Activated T-cell treated with anti-CD3 and anti-CD28 coated beads, Interleukin-2, amount 50 U/mL, for 24 hours (primary cell): ENCODE results near the gene FARSB.

ENCODE experiments used
- DNase-seq: peaks from one replicate; pipeline ENCODE4 v3.0.0-alpha.2; 2020
- H3K27ac Mint-ChIP-seq: 2 replicates; pipeline ENCODE4 v1.8.0; 2020; ENCODE audit warnings: mild to moderate bottlenecking, mixed read lengths
- H3K27me3 Mint-ChIP-seq: 2 replicates; pipeline ENCODE4 v1.8.0; 2020; ENCODE audit warnings: mixed read lengths
- H3K36me3 Mint-ChIP-seq: 2 replicates; pipeline ENCODE4 v1.8.0; 2020; ENCODE audit warnings: low read depth, mixed read lengths
- H3K4me1 Mint-ChIP-seq: 2 replicates; pipeline ENCODE4 v1.8.0; 2020; ENCODE audit warnings: low read depth, mixed read lengths
- H3K4me3 Mint-ChIP-seq: 2 replicates; pipeline ENCODE4 v1.8.0; 2020; ENCODE audit warnings: mild to moderate bottlenecking, moderate library complexity, mixed read lengths
- H3K9me3 Mint-ChIP-seq: 2 replicates; pipeline ENCODE4 v1.8.0; 2020; ENCODE audit warnings: mixed read lengths

The FARSB gene

GRCh38 chr2:222643134-222643533, 12.8 kb downstream of the FARSB start:
- DNase-seq: no peak

GRCh38 chr2:222641336-222641735, 14.6 kb downstream of the FARSB start:
- Mint-ChIP-seq H3K4me1 (peaks cover 26% of the 10 kb centered on the region), H3K9me3 (no peaks in the 10 kb centered on the region), H3K27ac (peak overlapping the region; percentile 53), H3K36me3 (peaks cover 92% of the 10 kb centered on the region), H3K4me3 (no peak overlapping the region), H3K27me3 (no peaks in the 10 kb centered on the region)
- DNase-seq: no peak

More at GRCh38 chr2:222643134-222643533, 12.8 kb downstream of the FARSB start:
- no peaks in the 10 kb centered on the region for H3K9me3 Mint-ChIP-seq
- no peak overlapping the region for H3K4me3 Mint-ChIP-seq
- H3K27ac Mint-ChIP-seq: no peak overlapping the region
- H3K4me1 Mint-ChIP-seq: peaks cover 26% of the 10 kb centered on the region
- no peaks in the 10 kb centered on the region for H3K27me3 Mint-ChIP-seq
- peaks cover 92% of the 10 kb centered on the region for H3K36me3 Mint-ChIP-seq

- Mint-ChIP-seq H3K4me1 (peaks cover 8% of the 10 kb centered on the region), H3K27ac (no peak overlapping the region), H3K9me3 (no peaks in the 10 kb centered on the region), H3K36me3 (peaks cover 93% of the 10 kb centered on the region), H3K4me3 (no peak overlapping the region), H3K27me3 (no peaks in the 10 kb centered on the region)
- no peak for DNase-seq
Observed at GRCh38 chr2:222637067-222637466, 18.8 kb downstream of the FARSB start.

- no peak overlapping the region for H3K27ac Mint-ChIP-seq
- peaks cover 5% of the 10 kb centered on the region for H3K4me1 Mint-ChIP-seq
- no peaks in the 10 kb centered on the region for H3K9me3 Mint-ChIP-seq
- H3K27me3 Mint-ChIP-seq: no peaks in the 10 kb centered on the region
- no peak for DNase-seq
- no peak overlapping the region for H3K4me3 Mint-ChIP-seq
- peaks cover 92% of the 10 kb centered on the region for H3K36me3 Mint-ChIP-seq
Observed at GRCh38 chr2:222635295-222635694, 20.6 kb downstream of the FARSB start.

- Mint-ChIP-seq H3K9me3 (no peaks in the 10 kb centered on the region), H3K4me1 (no peaks in the 10 kb centered on the region), H3K27me3 (no peaks in the 10 kb centered on the region), H3K4me3 (no peak overlapping the region), H3K27ac (no peak overlapping the region), H3K36me3 (peaks cover 94% of the 10 kb centered on the region)
- no peak for DNase-seq
Observed at GRCh38 chr2:222627764-222628163, 28.1 kb downstream of the FARSB start.

- Mint-ChIP-seq H3K36me3 (peaks cover 91% of the 10 kb centered on the region), H3K9me3 (no peaks in the 10 kb centered on the region), H3K4me1 (no peaks in the 10 kb centered on the region), H3K27ac (no peak overlapping the region), H3K4me3 (no peak overlapping the region), H3K27me3 (no peaks in the 10 kb centered on the region)
- no peak for DNase-seq
Observed at GRCh38 chr2:222623756-222624309, 32.1 kb downstream of the FARSB start.

- no peaks in the 10 kb centered on the region for H3K27me3 Mint-ChIP-seq
- H3K9me3 Mint-ChIP-seq: no peaks in the 10 kb centered on the region
- no peak overlapping the region for H3K27ac Mint-ChIP-seq
- DNase-seq: no peak
- H3K4me1 Mint-ChIP-seq: no peaks in the 10 kb centered on the region
- peaks cover 91% of the 10 kb centered on the region for H3K36me3 Mint-ChIP-seq
- H3K4me3 Mint-ChIP-seq: no peak overlapping the region
Observed at GRCh38 chr2:222622910-222623309, 33.0 kb downstream of the FARSB start.

GRCh38 chr2:222621893-222622292, 34.0 kb downstream of the FARSB start:
- H3K27ac Mint-ChIP-seq: no peak overlapping the region
- no peaks in the 10 kb centered on the region for H3K9me3 Mint-ChIP-seq
- no peaks in the 10 kb centered on the region for H3K4me1 Mint-ChIP-seq
- no peak overlapping the region for H3K4me3 Mint-ChIP-seq
- peaks cover 88% of the 10 kb centered on the region for H3K36me3 Mint-ChIP-seq
- no peaks in the 10 kb centered on the region for H3K27me3 Mint-ChIP-seq
- no peak for DNase-seq

- Mint-ChIP-seq H3K9me3 (no peaks in the 10 kb centered on the region), H3K27ac (no peak overlapping the region), H3K36me3 (peaks cover 85% of the 10 kb centered on the region), H3K4me3 (no peak overlapping the region), H3K4me1 (no peaks in the 10 kb centered on the region), H3K27me3 (no peaks in the 10 kb centered on the region)
- no peak for DNase-seq
Observed at GRCh38 chr2:222615320-222615719, 40.6 kb downstream of the FARSB start.

GRCh38 chr2:222613715-222614331, 42.1 kb downstream of the FARSB start:
- DNase-seq: no peak
- H3K4me1 Mint-ChIP-seq: no peaks in the 10 kb centered on the region
- H3K27me3 Mint-ChIP-seq: no peaks in the 10 kb centered on the region
- peaks cover 87% of the 10 kb centered on the region for H3K36me3 Mint-ChIP-seq
- no peak overlapping the region for H3K27ac Mint-ChIP-seq
- no peak overlapping the region for H3K4me3 Mint-ChIP-seq
- no peaks in the 10 kb centered on the region for H3K9me3 Mint-ChIP-seq

- peaks cover 89% of the 10 kb centered on the region for H3K36me3 Mint-ChIP-seq
- H3K27ac Mint-ChIP-seq: no peak overlapping the region
- H3K4me3 Mint-ChIP-seq: no peak overlapping the region
Observed at GRCh38 chr2:222611684-222612083, 44.2 kb downstream of the FARSB start.

GRCh38 chr2:222610746-222611145, 45.1 kb downstream of the FARSB start:
- Mint-ChIP-seq H3K9me3 (no peaks in the 10 kb centered on the region), H3K4me1 (no peaks in the 10 kb centered on the region), H3K27me3 (no peaks in the 10 kb centered on the region), H3K36me3 (peaks cover 87% of the 10 kb centered on the region), H3K4me3 (no peak overlapping the region), H3K27ac (no peak overlapping the region)
- DNase-seq: no peak

More at GRCh38 chr2:222611684-222612083, 44.2 kb downstream of the FARSB start:
- no peak for DNase-seq
- no peaks in the 10 kb centered on the region for H3K4me1 Mint-ChIP-seq
- no peaks in the 10 kb centered on the region for H3K9me3 Mint-ChIP-seq
- no peaks in the 10 kb centered on the region for H3K27me3 Mint-ChIP-seq

GRCh38 chr2:222609381-222609780, 46.5 kb downstream of the FARSB start:
- Mint-ChIP-seq H3K9me3 (no peaks in the 10 kb centered on the region), H3K4me1 (no peaks in the 10 kb centered on the region), H3K4me3 (no peak overlapping the region), H3K36me3 (peaks cover 87% of the 10 kb centered on the region), H3K27ac (no peak overlapping the region), H3K27me3 (no peaks in the 10 kb centered on the region)
- no peak for DNase-seq

- DNase-seq: no peak
- H3K27ac Mint-ChIP-seq: no peak overlapping the region
- H3K36me3 Mint-ChIP-seq: peaks cover 82% of the 10 kb centered on the region
- H3K4me3 Mint-ChIP-seq: no peak overlapping the region
- no peaks in the 10 kb centered on the region for H3K4me1 Mint-ChIP-seq
- no peaks in the 10 kb centered on the region for H3K27me3 Mint-ChIP-seq
- no peaks in the 10 kb centered on the region for H3K9me3 Mint-ChIP-seq
Observed at GRCh38 chr2:222608081-222608480, 47.8 kb downstream of the FARSB start.

GRCh38 chr2:222606306-222606705, 49.6 kb downstream of the FARSB start:
- Mint-ChIP-seq H3K4me1 (no peaks in the 10 kb centered on the region), H3K27ac (no peak overlapping the region), H3K4me3 (no peak overlapping the region), H3K27me3 (no peaks in the 10 kb centered on the region), H3K36me3 (peaks cover 77% of the 10 kb centered on the region), H3K9me3 (no peaks in the 10 kb centered on the region)
- no peak for DNase-seq
